H1 (cell line): Measurements from ENCODE around the gene CMIP. TPM values are rescaled to one million over a fixed set of nuclear protein-coding genes. Genes with fewer than 3 reads are reported as not detected.

ENCODE experiments used
- CTCF ChIA-PET: fragments of 300-600 bp; sonication (Branson Sonifier 250); formaldehyde crosslinking; loops from one replicate; lab custom pipeline; 2021; ENCODE audit not compliant: partially characterized antibody; lab: Charles Lee
- POLR2A ChIA-PET: fragments of 300-600 bp; sonication (Branson Sonifier 250); formaldehyde crosslinking; loops from one replicate; lab custom pipeline; 2021; ENCODE audit warnings: inconsistent platforms; ENCODE audit not compliant: partially characterized antibody; lab: Charles Lee
- DNase-seq, 2 experiments: peaks; one replicate each; pipeline versions ENCODE4 v3.0.0 to v3.0.0-alpha.2; 2010 to 2022; ENCODE audit warnings: low spot score in 2 of 2, low read depth in 1 of 2, mixed read lengths in 1 of 2
- FAIRE-seq: peaks from 2 replicates; lab custom pipeline; 2011; peaks lifted over from hg19 to GRCh38; lab: Jason Lieb, UNC
- H2AFZ ChIP-seq: 2 replicates; pipeline ENCODE4 v1.8.1; 2012; ENCODE audit warnings: low read length, inconsistent platforms
- H2AK5ac ChIP-seq: 2 replicates; pipeline ENCODE4 v1.6.1; 2013; ENCODE audit warnings: low read depth, low read length
- H2BK120ac ChIP-seq: replicated peaks from 2 replicates; pipeline ENCODE3; 2013; ENCODE audit warnings: low read depth, low read length, inconsistent platforms
- H2BK12ac ChIP-seq: 2 replicates; pipeline ENCODE4 v1.6.1; 2013; ENCODE audit warnings: low read depth, low read length
- H2BK15ac ChIP-seq: 2 replicates; pipeline ENCODE4 v1.6.1; 2013; ENCODE audit warnings: low read length
- H2BK20ac ChIP-seq: 2 replicates; pipeline ENCODE4 v1.6.1; 2013; ENCODE audit warnings: low read length
- H2BK5ac ChIP-seq: 2 replicates; pipeline ENCODE4 v1.6.1; 2013; ENCODE audit warnings: low read depth, low read length
- H3K14ac ChIP-seq: 2 replicates; pipeline ENCODE4 v1.6.1; 2013; ENCODE audit warnings: inconsistent platforms; ENCODE audit not compliant: insufficient read length
- H3K18ac ChIP-seq: 2 replicates; pipeline ENCODE4 v1.6.1; 2013; ENCODE audit warnings: low read length; ENCODE audit errors: extremely low read depth
- H3K23ac ChIP-seq: 2 replicates; pipeline ENCODE4 v1.6.1; 2013; ENCODE audit warnings: inconsistent platforms; ENCODE audit not compliant: insufficient read length
- H3K23me2 ChIP-seq: 2 replicates; pipeline ENCODE4 v1.6.1; 2013; ENCODE audit warnings: low read depth, low read length
- H3K27ac ChIP-seq: 2 replicates; pipeline ENCODE4 v1.6.1; 2011; ENCODE audit warnings: low read depth, low read length, inconsistent platforms
- H3K27me3 ChIP-seq, 4 experiments: replicated peaks in 1 of 4; 1 replicate in 1 of 4; 2 replicates in 3 of 4; pipeline versions ENCODE4 v1.6.1 to v1.8.1; 2011 to 2013; ENCODE audit warnings: low read length in 3 of 4, mild to moderate bottlenecking in 3 of 4, inconsistent platforms in 2 of 4, mixed read lengths in 2 of 4, moderate library complexity in 1 of 4; ENCODE audit not compliant: control insufficient read depth in 3 of 4, insufficient read depth in 3 of 4; ENCODE audit errors: extremely low read depth in 1 of 4
- H3K36me3 ChIP-seq, 4 experiments: 2 replicates each; pipeline versions ENCODE4 v1.6.1 to v1.8.1; 2011 to 2013; ENCODE audit warnings: mild to moderate bottlenecking in 4 of 4, low read length in 3 of 4, moderate library complexity in 2 of 4, control low read depth in 1 of 4, inconsistent platforms in 1 of 4; ENCODE audit not compliant: insufficient read depth in 4 of 4, control insufficient read depth in 2 of 4
- H3K4ac ChIP-seq: replicated peaks from 2 replicates; pipeline ENCODE3; 2013; ENCODE audit warnings: low read length, low read depth, mixed read lengths, inconsistent platforms; ENCODE audit not compliant: insufficient read length
- H3K4me1 ChIP-seq, 4 experiments: replicated peaks in 1 of 4; 1 replicate in 1 of 4; 2 replicates in 3 of 4; pipeline versions ENCODE4 v1.6.1 to v1.8.1; 2011 to 2013; ENCODE audit warnings: low read length in 3 of 4, inconsistent platforms in 2 of 4, mixed read lengths in 1 of 4; ENCODE audit not compliant: insufficient read depth in 4 of 4, control insufficient read depth in 3 of 4
- H3K4me2 ChIP-seq, 2 experiments: 2 replicates each; pipeline versions ENCODE4 v1.6.1 to v1.8.1; 2011 to 2013; ENCODE audit warnings: low read depth in 2 of 2, low read length in 2 of 2, control low read depth in 1 of 2, inconsistent platforms in 1 of 2, mild to moderate bottlenecking in 1 of 2; ENCODE audit not compliant: insufficient read depth in 1 of 2
- H3K4me3 ChIP-seq, 4 experiments: fragments of 200-600, 300-600 bp in 1 of 4; sonication (generic), shearing (Covaris generic), sonication (Bioruptor Twin) in 1 of 4; 2 replicates each; pipeline versions ENCODE4 v1.5.1 to v1.8.1; 2011 to 2016; ENCODE audit warnings: low read length in 4 of 4, low read depth in 3 of 4, control low read depth in 2 of 4, inconsistent platforms in 2 of 4, mild to moderate bottlenecking in 2 of 4, mixed read lengths in 1 of 4, moderate library complexity in 1 of 4; ENCODE audit not compliant: insufficient read depth in 2 of 4; ENCODE audit errors: extremely low read depth in 1 of 4
- H3K56ac ChIP-seq: replicated peaks from 2 replicates; pipeline ENCODE3; 2013; ENCODE audit warnings: low read depth, mild to moderate bottlenecking, mixed read lengths, low read length, inconsistent platforms; ENCODE audit not compliant: insufficient read length
- H3K79me1 ChIP-seq: 2 replicates; pipeline ENCODE4 v1.6.1; 2013; ENCODE audit warnings: low read depth, low read length, control low read depth
- H3K79me2 ChIP-seq, 2 experiments: 2 replicates each; pipeline versions ENCODE4 v1.6.1 to v1.8.1; 2012 to 2013; ENCODE audit warnings: low read length in 2 of 2, mild to moderate bottlenecking in 2 of 2, inconsistent platforms in 1 of 2; ENCODE audit not compliant: insufficient read depth in 2 of 2, control insufficient read depth in 1 of 2
- H3K9ac ChIP-seq, 4 experiments: replicated peaks in 1 of 4; 1 replicate in 1 of 4; 2 replicates in 3 of 4; pipeline versions ENCODE4 v1.6.1 to v1.8.1; 2011 to 2013; ENCODE audit warnings: low read depth in 3 of 4, low read length in 3 of 4, control low read depth in 2 of 4, mild to moderate bottlenecking in 2 of 4, moderate library complexity in 2 of 4, inconsistent platforms in 1 of 4; ENCODE audit errors: extremely low read depth in 1 of 4
- H3K9me3 ChIP-seq, 2 experiments: 2 replicates each; pipeline versions ENCODE4 v1.6.1 to v1.8.1; 2012 to 2013; ENCODE audit warnings: mild to moderate bottlenecking in 2 of 2, moderate library complexity in 2 of 2, control low read depth in 1 of 2, inconsistent platforms in 1 of 2, low read depth in 1 of 2, low read length in 1 of 2, mixed read lengths in 1 of 2; ENCODE audit not compliant: insufficient read depth in 2 of 2
- H4K20me1 ChIP-seq, 2 experiments: replicated peaks in 1 of 2; 2 replicates each; pipeline versions ENCODE3 to v1.8.1; 2011 to 2013; ENCODE audit warnings: inconsistent platforms in 2 of 2, low read length in 2 of 2, mild to moderate bottlenecking in 1 of 2; ENCODE audit not compliant: insufficient read depth in 2 of 2, control insufficient read depth in 1 of 2
- H4K5ac ChIP-seq: 2 replicates; pipeline ENCODE4 v1.6.1; 2013; ENCODE audit warnings: low read length, low read depth, mixed read lengths, inconsistent platforms; ENCODE audit not compliant: insufficient read length
- H4K8ac ChIP-seq: 2 replicates; pipeline ENCODE4 v1.8.0; 2013; ENCODE audit warnings: mild to moderate bottlenecking, moderate library complexity, low read length, inconsistent platforms; ENCODE audit not compliant: insufficient read depth; ENCODE audit errors: extremely low read depth
- H4K91ac ChIP-seq: replicated peaks from 2 replicates; pipeline ENCODE3; 2013; ENCODE audit warnings: low read length, mixed read lengths, inconsistent platforms; ENCODE audit not compliant: insufficient read length
- BCL11A ChIP-seq, 2 experiments: IDR thresholded peaks; one replicate each; pipeline ENCODE4 v1.6.1; 2011; ENCODE audit warnings: low read depth in 2 of 2, low read length in 2 of 2, mild to moderate bottlenecking in 2 of 2
- CBX8 ChIP-seq: fragments of 300-800, 300-1000 bp; sonication (generic); IDR thresholded peaks from 2 replicates; pipeline ENCODE4 v1.7.1; 2016; ENCODE audit warnings: low read depth, low read length, borderline replicate concordance
- KDM1A ChIP-seq: fragments of 200-600, 300-600 bp; sonication (generic); IDR thresholded peaks from 2 replicates; pipeline ENCODE4 v1.7.1; 2016; ENCODE audit warnings: mild to moderate bottlenecking, low read length, borderline replicate concordance
- PHF8 ChIP-seq: fragments of 200-600 bp; sonication (generic); conservative IDR thresholded peaks from 2 replicates; pipeline ENCODE4 v1.7.1; 2012; ENCODE audit warnings: low read depth, mild to moderate bottlenecking, inconsistent platforms, low read length, moderate library complexity
- RAD21 ChIP-seq, 2 experiments: IDR thresholded peaks in 1 of 2; conservative IDR thresholded peaks in 1 of 2; 2 replicates each; pipeline ENCODE4 v1.6.1; 2011; ENCODE audit warnings: low read depth in 2 of 2, low read length in 2 of 2, improper control_type of control experiment in 1 of 2, inconsistent platforms in 1 of 2, mild to moderate bottlenecking in 1 of 2, moderate library complexity in 1 of 2
- RBBP5 ChIP-seq: IDR thresholded peaks from 2 replicates; pipeline ENCODE4 v1.7.1; 2012; ENCODE audit warnings: low read depth, mild to moderate bottlenecking, inconsistent platforms, low read length, moderate library complexity, borderline replicate concordance
- RFX5 ChIP-seq: IDR thresholded peaks from 2 replicates; pipeline ENCODE4 v1.6.1; 2011; ENCODE audit warnings: low read depth, low read length, improper control_type of control experiment, borderline replicate concordance
- SIN3A ChIP-seq, 2 experiments: IDR thresholded peaks in 1 of 2; conservative IDR thresholded peaks in 1 of 2; 2 replicates each; pipeline ENCODE4 v1.6.1; 2011 to 2012; ENCODE audit warnings: low read length in 2 of 2, improper control_type of control experiment in 1 of 2, low read depth in 1 of 2, mild to moderate bottlenecking in 1 of 2
- SIX5 ChIP-seq: IDR thresholded peaks from 2 replicates; pipeline ENCODE4 v1.6.1; 2011; ENCODE audit warnings: mild to moderate bottlenecking, low read depth, low read length
- SP1 ChIP-seq: IDR thresholded peaks from 2 replicates; pipeline ENCODE4 v1.6.1; 2011; ENCODE audit warnings: low read depth, low read length
- SP2 ChIP-seq: IDR thresholded peaks from 2 replicates; pipeline ENCODE4 v1.6.1; 2012; ENCODE audit warnings: mild to moderate bottlenecking, low read length, inconsistent platforms
- USF2 ChIP-seq: IDR thresholded peaks from 2 replicates; pipeline ENCODE4 v1.6.1; 2011; ENCODE audit warnings: low read length, improper control_type of control experiment
- YY1 ChIP-seq: IDR thresholded peaks from 2 replicates; pipeline ENCODE4 v1.6.1; 2011; ENCODE audit warnings: low read depth, mild to moderate bottlenecking, low read length
- WGBS, 2 experiments: shearing (Covaris generic) in 1 of 2; methylation state at CpG; one replicate each; pipeline versions ENCODE4 v1.1.6 to v1.1.7; 2013 to 2015; ENCODE audit warnings: low lambda C conversion rate in 2 of 2, mixed read lengths in 2 of 2, inconsistent platforms in 1 of 2, low coverage in 1 of 2, missing lambda C conversion rate in 1 of 2; ENCODE audit not compliant: insufficient replicate concordance in 2 of 2, insufficient coverage in 1 of 2, insufficient read length in 1 of 2; ENCODE audit errors: extremely low coverage in 1 of 2, missing lambda C conversion rate in 1 of 2; 5-methylcytosine and 5-hydroxymethylcytosine counted together
- polyA plus RNA-seq, 7 experiments: library from polyadenylated mRNA; depleted of rRNA in 3 of 7; stranded (reverse) in 5 of 7; unstranded in 2 of 7; fragments of >200 nt in 5 of 7; fragments of 200-250 nt in 2 of 7; gene quantifications; 1 replicate in 5 of 7; 2 replicates in 1 of 7; 4 replicates in 1 of 7; pipeline versions ENCODE4 v1.2.1 to v1.2.3, GENCODE V29; 2011 to 2013; ENCODE audit warnings: missing spikeins in 2 of 7, mixed read lengths in 2 of 7
- total RNA-seq: library from RNA; stranded (reverse); fragmentation: NEBNext Ultra II Directional; extraction: Animal tissue kit (Norgen Biotek cat#: 25700); gene quantifications from 2 replicates; pipeline ENCODE4 v1.2.1, GENCODE V29; 2021

Gene CMIP
- total and polyA plus RNA-seq, 2 of the 8 experiments (the other 6 are each of a cell fraction or from before 2014, with no cell fraction given) = 7.9 to 53.2 TPM

- no peak overlapping the region for H3K56ac ChIP-seq
- no peak overlapping the region for H2BK20ac ChIP-seq
- H2BK15ac ChIP-seq = no peak overlapping the region; the same call in 1 of the 2 replicates
- H3K9me3 ChIP-seq = no peaks in the 10 kb centered on the region
- H3K23ac ChIP-seq = no peak overlapping the region
- H4K20me1 ChIP-seq = no peaks in the 10 kb centered on the region
- no peak overlapping the region for H3K14ac ChIP-seq
- H4K5ac ChIP-seq = no peak overlapping the region
- no peak overlapping the region for H3K9ac ChIP-seq
- 87% methylated on average over 8 of the region's 8 CpGs; no CpG with 5 or more reads in 1 of the 2 experiments for WGBS, 2 experiments
- H3K4ac ChIP-seq = no peak overlapping the region
- peaks cover 0 to 10% (median 4%) of the 10 kb centered on the region in 4 experiments; a peak in 6 of 7 replicates for H3K4me1 ChIP-seq
- H2AFZ ChIP-seq = no peak overlapping the region
- no peaks in the 10 kb centered on the region for H3K79me1 ChIP-seq
- no peak overlapping the region for H3K4me2 ChIP-seq
- H4K91ac ChIP-seq = no peak overlapping the region
- POLR2A ChIA-PET = interaction anchor here (0.9 to 1.2 kb wide), 3 partner anchors 10 to 81 kb away, joined by 3 read pairs; no protein-coding TSS in a partner anchor
- H3K27ac ChIP-seq = no peak overlapping the region
- peak overlapping the region; percentile 27; the same call in 1 of the 2 replicates for H2BK12ac ChIP-seq
- no peak overlapping the region for H3K4me3 ChIP-seq
- no peak overlapping the region for H2AK5ac ChIP-seq
- FAIRE-seq (no peak), DNase-seq (no peak)
- no peak overlapping the region for H4K8ac ChIP-seq
- no peaks in the 10 kb centered on the region for H3K27me3 ChIP-seq
- H3K23me2 ChIP-seq = peaks cover 1% of the 10 kb centered on the region; the same call in 1 of the 2 replicates
- no peak overlapping the region for H2BK120ac ChIP-seq
- H2BK5ac ChIP-seq = no peak overlapping the region
- H3K79me2 ChIP-seq = no peaks in the 10 kb centered on the region
- CTCF ChIA-PET = interaction anchor here (0.6 to 4.0 kb wide), 6 partner anchors 10 to 384 kb away, joined by 3 to 30 read pairs (median 4); no protein-coding TSS in a partner anchor
- no peak overlapping the region for H3K18ac ChIP-seq
- no peaks in the 10 kb centered on the region for H3K36me3 ChIP-seq
- TF ChIP-seq RAD21 (IDR thresholded peaks at IDR 0.05 in 1 of 2, conservative IDR thresholded peaks at IDR 0.05 in 1 of 2; ENCODE audit: low read depth in 2 of 2, low read length in 2 of 2) = no peak
- TF ChIP-seq SP2 = no peak
- no peak for TF ChIP-seq KDM1A
- TF ChIP-seq USF2 = no peak
- TF ChIP-seq SIN3A (conservative IDR thresholded peaks at IDR 0.05 in 1 of 2, IDR thresholded peaks at IDR 0.05 in 1 of 2; ENCODE audit: low read depth in 1 of 2, low read length in 2 of 2) = no peak
- no peak for TF ChIP-seq SP1
- no peak for TF ChIP-seq RBBP5
- no peak for TF ChIP-seq PHF8
- no peak for TF ChIP-seq SIX5
- no peak for TF ChIP-seq BCL11A (IDR thresholded peaks at IDR 0.05; ENCODE audit: low read depth in 2 of 2, low read length in 2 of 2)
- no peak for TF ChIP-seq RFX5
- no peak for TF ChIP-seq CBX8
- no peak for TF ChIP-seq YY1
Measured at GRCh38 chr16:81416749-81417148, 27.9 kb upstream of the CMIP start.
